NCI-H510A treated with DMSO at 0.1 percent for 48 hours (cell line): ENCODE results near the gene NR2F6.
A peak's percentile ranks its signal among the peaks of the same experiment; 100 is the strongest.

ENCODE experiments used
- DNase-seq: peaks from one replicate; lab custom pipeline; 2025; lab: John Stamatoyannopoulos, UW

NR2F6 gene

DNA sequence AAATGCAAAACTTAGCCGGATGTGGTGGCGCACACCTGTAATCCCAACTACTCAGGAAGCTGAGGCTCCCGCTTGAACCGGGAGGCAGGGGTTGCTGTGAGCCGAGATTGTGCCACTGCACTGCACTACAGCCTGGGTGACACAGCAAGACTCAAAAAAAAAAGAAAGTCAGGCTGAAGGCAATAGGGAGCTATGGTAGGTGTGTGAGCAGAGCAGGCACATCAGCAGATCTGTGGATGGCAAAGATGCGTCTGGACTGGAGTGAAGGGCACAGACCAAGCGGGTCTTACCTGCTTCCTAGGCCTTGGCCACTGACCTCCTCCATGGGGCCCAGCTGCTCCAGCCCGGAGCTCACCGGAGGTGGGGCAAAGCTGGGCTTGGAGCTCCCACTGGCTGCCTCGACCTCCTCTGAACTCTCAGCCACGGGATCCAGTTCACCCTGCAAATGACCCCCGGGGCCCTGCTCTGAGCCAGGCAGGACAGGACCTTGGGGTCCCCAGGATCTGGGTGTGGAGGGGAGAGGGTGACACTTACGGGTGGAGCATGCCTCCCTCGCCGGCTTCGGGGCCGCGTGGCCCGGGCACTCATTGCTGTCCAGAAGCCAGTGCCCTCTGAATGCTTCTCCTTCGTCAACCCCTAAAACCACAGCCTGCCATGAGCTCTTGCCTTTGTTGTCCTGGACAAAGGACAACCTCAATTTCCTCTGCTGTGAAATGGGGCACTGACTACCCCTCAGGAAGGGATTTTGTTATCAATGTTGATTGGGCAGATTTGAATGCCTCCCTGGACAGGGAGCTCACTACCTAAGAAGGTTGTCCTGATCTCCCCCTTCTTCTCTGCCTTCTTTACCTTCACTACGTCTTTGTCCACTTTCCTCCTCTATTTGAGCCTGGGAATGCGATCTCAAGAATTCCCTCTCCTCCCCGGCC is 18.3 kb upstream of the NR2F6 start:
- no peak for DNase-seq

DNA sequence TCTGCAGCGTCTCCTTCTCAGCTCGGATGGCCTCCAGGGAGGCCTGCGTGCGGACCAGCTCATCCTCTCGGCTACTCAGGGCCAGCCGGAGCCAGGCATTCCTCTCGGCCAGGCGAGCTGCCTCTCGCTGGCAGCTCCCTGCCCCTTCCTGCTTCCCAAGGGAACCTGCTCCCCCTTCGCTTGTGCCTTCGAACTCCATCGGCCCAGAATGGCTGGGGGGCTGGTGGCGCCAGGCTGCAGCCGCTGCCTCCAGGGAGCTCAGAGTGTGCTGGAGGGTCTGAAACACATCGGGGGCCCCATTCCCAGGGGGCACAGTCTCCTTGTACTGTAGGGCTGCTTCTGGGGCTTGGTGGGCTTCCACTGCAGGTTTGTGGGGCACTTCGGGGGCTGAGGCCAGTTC is 16.8 kb upstream of the NR2F6 start:
- no peak for DNase-seq

DNA sequence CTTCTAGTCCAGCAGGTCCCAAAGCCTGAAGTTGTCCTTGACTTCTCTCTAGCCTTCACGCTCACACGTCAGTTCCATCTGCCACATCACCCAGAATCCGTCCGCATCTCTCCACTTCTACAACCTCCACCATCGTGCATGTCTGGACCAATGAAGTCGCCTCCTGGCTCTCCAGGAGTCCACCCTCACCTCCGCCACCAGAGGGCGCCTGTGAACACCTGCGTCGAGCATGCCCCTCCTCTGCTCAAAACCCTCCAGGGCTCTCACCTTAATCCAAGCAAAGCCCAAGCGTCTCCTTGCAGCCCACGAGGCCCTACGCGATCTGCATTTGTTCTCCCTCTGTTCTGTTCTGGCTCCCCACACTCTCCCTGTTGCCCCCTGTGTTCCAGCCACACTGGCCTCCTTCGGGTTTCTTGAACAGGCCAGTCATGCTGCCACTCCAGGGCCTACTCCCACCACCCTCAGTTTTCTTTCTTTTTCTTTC is 15.2 kb upstream of the NR2F6 start:
- peak; percentile 78 for DNase-seq

DNA sequence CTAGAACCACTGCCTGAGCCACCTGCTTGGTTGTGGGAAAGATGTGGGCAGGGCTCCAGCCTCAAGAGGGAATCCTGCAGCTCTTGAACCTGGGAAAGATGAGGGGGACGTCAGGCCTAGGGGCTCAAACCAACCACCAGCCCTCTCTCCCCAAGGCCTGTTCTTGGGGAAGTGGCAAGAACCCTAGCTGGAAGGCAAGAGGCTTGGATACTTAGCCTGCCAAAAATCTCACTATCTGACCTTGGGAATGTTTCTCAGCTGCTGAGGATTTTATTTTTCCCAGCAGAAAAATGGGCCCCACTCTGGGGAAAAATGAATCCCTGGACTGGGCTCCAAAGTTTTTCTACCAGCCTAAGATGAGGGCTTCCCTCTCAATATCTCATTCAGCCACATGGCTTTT is 14.2 kb upstream of the NR2F6 start:
- DNase-seq = no peak

- DNase-seq = no peak
Observed at GRCh38 chr19:17259118-17259780, 13.5 kb upstream of the NR2F6 start.

GRCh38 chr19:17256130-17256529 is 10.4 kb upstream of the NR2F6 start:
- DNase-seq = no peak

DNA sequence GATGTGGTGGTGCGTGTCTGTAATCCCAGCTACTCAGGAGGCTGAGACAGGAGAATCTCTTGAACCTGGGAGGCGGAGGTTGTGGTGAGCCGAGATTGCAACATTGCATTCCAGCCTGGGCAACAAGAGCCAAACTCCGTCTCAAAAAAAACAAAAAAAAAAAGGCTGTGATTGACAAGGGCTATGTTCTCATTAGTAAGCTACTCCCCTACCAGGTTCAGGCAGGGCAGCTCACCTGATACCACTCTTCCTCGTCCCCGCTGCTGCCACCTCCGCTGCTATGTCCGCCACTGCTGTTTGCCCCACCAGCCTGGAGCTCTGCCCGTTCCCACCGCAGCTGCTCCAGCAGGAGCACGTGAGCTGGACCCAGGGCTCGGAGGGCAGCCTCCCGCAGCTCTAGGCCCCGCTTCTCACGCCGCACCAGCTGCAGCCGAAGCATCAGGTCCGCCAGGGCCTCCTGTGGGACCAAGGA is 9.5 kb upstream of the NR2F6 start:
- DNase-seq = peak; percentile 43

DNA sequence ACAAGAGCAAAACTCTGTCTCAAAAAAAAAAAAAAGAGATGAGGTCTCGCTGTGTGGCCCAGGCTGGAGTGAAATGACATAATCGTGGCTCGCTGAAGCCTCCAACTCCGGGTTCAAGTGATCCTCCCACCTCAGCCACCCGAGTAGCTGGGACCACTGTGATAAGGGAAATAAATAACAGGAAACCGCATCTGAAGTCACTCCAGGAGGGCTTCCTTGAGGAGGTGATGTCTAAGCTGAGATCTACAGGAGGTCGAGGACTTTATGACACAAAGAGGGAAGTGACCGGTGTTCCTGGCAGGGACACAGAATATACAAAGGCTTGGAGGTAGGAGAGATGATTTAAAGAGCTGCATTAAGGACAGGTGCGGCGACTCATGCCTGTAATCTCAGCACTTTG is 8.9 kb upstream of the NR2F6 start:
- no peak for DNase-seq

DNA sequence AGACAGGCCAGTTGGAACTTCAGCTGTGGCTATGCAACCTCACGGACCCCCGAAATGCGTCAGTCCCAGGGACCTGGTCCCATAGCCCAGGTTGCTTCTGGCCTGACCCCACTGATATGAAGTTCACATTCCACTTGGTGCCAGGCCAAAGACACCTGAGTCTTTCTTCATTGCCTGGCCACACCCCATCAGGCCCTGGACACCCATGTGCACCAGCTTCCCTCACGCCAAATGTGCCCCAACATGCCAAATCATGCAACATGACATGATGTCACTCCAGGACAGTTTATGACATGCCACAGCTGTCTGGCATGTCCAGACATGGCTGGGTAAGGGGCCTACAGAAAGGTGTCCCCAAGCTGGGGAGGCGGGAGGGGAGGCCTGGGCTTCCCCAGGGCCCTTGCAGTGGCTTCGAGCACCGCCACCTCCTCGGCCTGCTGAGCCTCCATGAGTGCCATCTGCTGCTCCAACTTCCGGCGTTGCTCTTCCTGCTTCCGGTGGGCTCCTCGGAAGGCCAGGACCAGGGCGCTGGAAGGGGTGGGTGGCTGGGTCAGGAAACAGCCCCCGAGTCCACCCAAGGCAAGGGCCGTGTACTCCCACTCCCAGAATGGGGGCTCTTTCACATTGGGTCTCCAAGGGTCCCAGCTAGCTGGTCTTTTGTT is 4.3 kb upstream of the NR2F6 start:
- DNase-seq = no peak

DNA sequence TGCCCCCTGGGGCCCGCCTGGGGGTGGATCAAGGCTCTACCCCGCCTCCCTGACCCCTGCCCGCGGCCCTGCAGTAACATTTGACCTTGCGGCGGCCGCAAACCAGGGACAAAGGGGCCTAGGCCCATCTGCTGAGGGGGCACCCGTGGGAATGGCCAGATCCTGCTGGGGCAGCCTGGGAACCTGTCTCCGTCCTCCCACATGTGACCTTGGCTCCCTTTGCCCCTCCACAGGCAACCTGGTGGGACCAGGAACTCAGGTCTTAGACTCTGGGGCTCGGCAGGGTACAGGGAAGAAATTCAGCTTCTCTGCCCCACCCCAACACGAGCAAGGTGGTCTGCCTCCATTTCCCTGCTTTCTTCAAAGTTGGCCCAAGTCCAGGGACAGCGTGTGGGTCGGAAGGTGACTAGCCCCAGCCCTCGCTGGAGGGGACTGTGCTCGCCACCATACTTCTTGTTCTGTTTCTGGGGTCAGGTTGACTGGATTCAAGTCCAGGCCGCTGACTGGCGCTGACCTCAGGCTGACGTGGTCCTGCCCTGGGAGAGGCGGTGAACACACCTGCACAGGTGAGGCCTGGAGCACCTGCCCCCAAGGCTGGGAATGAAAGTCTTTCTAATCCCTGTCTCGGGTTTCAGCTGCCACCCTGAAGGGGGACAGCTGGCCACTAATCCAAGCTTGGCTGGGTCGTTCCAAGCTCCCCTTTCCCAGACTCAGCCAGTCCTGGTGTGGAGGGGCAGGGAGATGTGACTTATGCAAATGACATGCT is 2.5 kb upstream of the NR2F6 start:
- DNase-seq = peak; percentile 87

GRCh38 chr19:17246681-17247425 is 1.1 kb upstream of the NR2F6 start:
- DNase-seq = peak; percentile 41

- no peak for DNase-seq
Observed at GRCh38 chr19:17244618-17245534, 843 bp downstream of the NR2F6 start.

- DNase-seq = peak; percentile 13
Observed at GRCh38 chr19:17243830-17244617, 1.7 kb downstream of the NR2F6 start.

GRCh38 chr19:17243211-17243829 is 2.4 kb downstream of the NR2F6 start:
- no peak for DNase-seq

- no peak for DNase-seq
Observed at GRCh38 chr19:17242431-17243208, 3.1 kb downstream of the NR2F6 start.

- no peak for DNase-seq
Observed at GRCh38 chr19:17240826-17241399, 4.8 kb downstream of the NR2F6 start.

DNA sequence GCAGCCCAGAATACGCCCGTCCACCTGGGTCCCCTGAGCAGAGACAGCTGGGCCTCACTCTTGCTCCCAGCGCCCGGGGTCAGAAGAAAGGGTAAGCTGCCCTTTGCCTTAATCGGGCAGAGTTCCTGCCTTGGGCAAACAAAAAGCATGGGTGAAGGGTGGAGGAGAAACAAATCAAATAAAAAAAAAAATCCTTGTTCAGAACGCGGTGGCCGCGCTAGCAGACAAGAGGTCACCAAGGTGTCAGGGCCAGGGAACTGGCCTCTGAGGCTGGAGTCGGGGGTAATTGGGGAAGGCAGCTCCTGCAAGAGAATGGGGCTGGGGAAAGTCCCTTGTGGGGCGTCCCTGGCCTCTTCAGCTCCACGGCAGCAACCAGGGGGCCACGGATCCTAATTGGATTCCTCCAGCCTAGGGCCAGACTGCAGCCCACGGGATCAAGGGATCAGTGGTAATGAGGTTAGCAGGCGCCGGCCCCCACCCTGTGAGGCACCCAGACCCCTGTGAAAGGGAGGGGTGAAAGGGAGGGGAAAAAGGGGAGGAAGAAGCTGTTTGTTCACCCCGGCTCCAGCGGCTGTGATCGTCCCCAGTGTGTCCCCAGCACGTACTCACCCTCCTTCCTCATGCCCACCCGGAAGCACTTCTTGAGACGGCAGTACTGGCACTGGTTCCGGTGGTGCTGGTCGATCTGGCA is 5.5 kb downstream of the NR2F6 start:
- no peak for DNase-seq
